Measurements from ENCODE around the gene UQCC3.

GRCh38 chr11:62719302-62719978, 48.0 kb downstream of the UQCC3 start:
- TF ChIP-seq CTCF (conservative IDR thresholded peaks at IDR 0.05), result no peak
- TF ChIP-seq EZH2 (IDR thresholded peaks at IDR 0.05; ENCODE audit: low read depth), result no peak

Measured in PC-9 (cell line).